K562 (cell line): ENCODE results near the gene HKDC1. TPM values are rescaled to one million over a fixed set of nuclear protein-coding genes. Genes with fewer than 3 reads are reported as not detected.

Experiments
- CHD1 ChIP-seq: fragments of 200-600 bp; sonication (generic); IDR thresholded peaks from one replicate; pipeline ENCODE4 v1.6.1; 2012; ENCODE audit warnings: mild to moderate bottlenecking, moderate library complexity, low read length, inconsistent platforms
- CREB1 ChIP-seq, 2 experiments: sonication (generic) in 1 of 2; formaldehyde crosslinking in 1 of 2; IDR thresholded peaks; 2 replicates each; pipeline versions ENCODE4 v1.6.1 to v1.8.0; 2012 to 2022; ENCODE audit warnings: inconsistent platforms in 1 of 2, mild to moderate bottlenecking in 1 of 2, missing genetic modification reagents in 1 of 2, moderate library complexity in 1 of 2
- E2F6 ChIP-seq, 2 experiments: IDR thresholded peaks; 2 replicates each; pipeline ENCODE4 v1.6.1; 2011; ENCODE audit warnings: borderline replicate concordance in 1 of 2, control low read depth in 1 of 2, low read depth in 1 of 2, low read length in 1 of 2, mild to moderate bottlenecking in 1 of 2, mixed read lengths in 1 of 2, moderate library complexity in 1 of 2; ENCODE audit not compliant: insufficient read depth in 1 of 2, insufficient read length in 1 of 2, poor library complexity in 1 of 2, severe bottlenecking in 1 of 2; ENCODE audit errors: extremely low read depth in 1 of 2
- GTF3C2 ChIP-seq: IDR thresholded peaks from 3 replicates; pipeline ENCODE4 v1.6.1; 2011; ENCODE audit warnings: borderline replicate concordance, mild to moderate bottlenecking, moderate library complexity; ENCODE audit not compliant: insufficient read length; ENCODE audit errors: extremely low read depth
- HDAC8 ChIP-seq: fragments of 450-650 bp; IDR thresholded peaks from 2 replicates; pipeline ENCODE4 v1.6.1; 2016; ENCODE audit warnings: mild to moderate bottlenecking, missing genetic modification characterization, moderate library complexity, missing compliant biosample characterization
- HDGF ChIP-seq: fragments of 450-650 bp; IDR thresholded peaks from 2 replicates; pipeline ENCODE4 v1.6.1; 2016
- HNRNPK ChIP-seq: fragments of 200-400 bp; formaldehyde crosslinking; IDR thresholded peaks from one replicate; pipeline ENCODE4 v1.6.1; 2018; ENCODE audit warnings: mild to moderate bottlenecking, low read depth, low read length; ENCODE audit not compliant: poor library complexity, severe bottlenecking
- NBN ChIP-seq: fragments of 450-650 bp; IDR thresholded peaks from 2 replicates; pipeline ENCODE4 v1.6.1; 2016; ENCODE audit warnings: low read depth, mild to moderate bottlenecking
- NR2C2 ChIP-seq, 2 experiments: fragments of 200-800 bp in 1 of 2; sonication (Bioruptor generic) in 1 of 2; sonication (generic) in 1 of 2; formaldehyde crosslinking in 1 of 2; IDR thresholded peaks; 2 replicates each; pipeline versions ENCODE4 v1.6.1 to v1.8.0; 2016 to 2022; ENCODE audit warnings: mild to moderate bottlenecking in 1 of 2, missing compliant biosample characterization in 1 of 2, missing genetic modification characterization in 1 of 2, missing genetic modification reagents in 1 of 2
- RBM14 ChIP-seq: fragments of 200-400 bp; formaldehyde crosslinking; IDR thresholded peaks from 2 replicates; pipeline ENCODE4 v1.6.1; 2018; ENCODE audit warnings: low read depth, mild to moderate bottlenecking, low read length, moderate library complexity, borderline replicate concordance; ENCODE audit not compliant: insufficient read depth
- RBM25 ChIP-seq: fragments of 200-400 bp; formaldehyde crosslinking; IDR thresholded peaks from 2 replicates; pipeline ENCODE4 v1.6.1; 2018; ENCODE audit warnings: low read length, low read depth, moderate library complexity; ENCODE audit not compliant: severe bottlenecking
- RCOR1 ChIP-seq, 2 experiments: IDR thresholded peaks; 2 replicates each; pipeline ENCODE4 v1.6.1; 2012; ENCODE audit warnings: low read depth in 2 of 2, low read length in 2 of 2, borderline replicate concordance in 1 of 2, improper control_type of control experiment in 1 of 2
- SIX5 ChIP-seq, 2 experiments: IDR thresholded peaks; 2 replicates each; pipeline ENCODE4 v1.6.1; 2011; ENCODE audit warnings: low read length in 2 of 2, borderline replicate concordance in 1 of 2, low read depth in 1 of 2, mild to moderate bottlenecking in 1 of 2, moderate library complexity in 1 of 2; ENCODE audit not compliant: insufficient read depth in 1 of 2
- SP1 ChIP-seq: sonication (generic); formaldehyde crosslinking; IDR thresholded peaks from 2 replicates; pipeline ENCODE4 v1.8.1; 2022; ENCODE audit warnings: mild to moderate bottlenecking, missing genetic modification reagents
- SRF ChIP-seq, 2 experiments: fragments of 250-450, 450-650 bp in 1 of 2; sonication (Bioruptor Pico) in 1 of 2; sonication (generic) in 1 of 2; formaldehyde crosslinking; IDR thresholded peaks; 2 replicates each; pipeline versions ENCODE4 v1.5.0 to v1.5.1; 2020 to 2022; ENCODE audit warnings: mild to moderate bottlenecking in 1 of 2, missing genetic modification reagents in 1 of 2
- TEAD2 ChIP-seq: fragments of 450-650 bp; IDR thresholded peaks from 2 replicates; pipeline ENCODE4 v1.6.1; 2016; ENCODE audit warnings: missing genetic modification characterization, control low read depth, missing compliant biosample characterization
- THAP12 ChIP-seq: fragments of 250-450 bp; sonication (Bioruptor Pico); IDR thresholded peaks from 2 replicates; pipeline ENCODE4 v1.9.0; 2021; ENCODE audit warnings: mild to moderate bottlenecking, inconsistent platforms
- ZNF121 ChIP-seq: sonication (generic); formaldehyde crosslinking; conservative IDR thresholded peaks from 2 replicates; pipeline ENCODE4 v1.8.0; 2022; ENCODE audit warnings: missing genetic modification reagents
- ZNF239 ChIP-seq: fragments of 250-450 bp; sonication (Bioruptor Pico); IDR thresholded peaks from 2 replicates; pipeline ENCODE4 v1.4.0; 2020; ENCODE audit warnings: mild to moderate bottlenecking
- ZNF583 ChIP-seq: fragments of 250-450 bp; sonication (Bioruptor Pico); IDR thresholded peaks from 2 replicates; pipeline ENCODE4 v1.4.0; 2020
- ZZZ3 ChIP-seq: fragments of 450-650 bp; IDR thresholded peaks from 2 replicates; pipeline ENCODE4 v1.6.1; 2016; ENCODE audit warnings: antibody characterized with exemption, mild to moderate bottlenecking, moderate library complexity
- polyA plus RNA-seq, 8 experiments: library from polyadenylated mRNA; depleted of rRNA in 4 of 8; stranded (reverse) in 5 of 8; unstranded in 3 of 8; fragments of >200 nt; fragmentation: Nextera tagmentation in 2 of 8; fragmentation: Illumina TruSeq in 1 of 8; extraction: Ambion mirVana in 2 of 8; extraction: Trizol in 1 of 8; gene quantifications; 2 replicates each; pipeline versions ENCODE4 v1.2.1 to v1.2.3, GENCODE V29; 2011 to 2014; ENCODE audit warnings: inconsistent platforms in 1 of 8, missing spikeins in 1 of 8
- total RNA-seq, 7 experiments: library from RNA; depleted of rRNA in 6 of 7; stranded (reverse); fragments of >200 nt in 6 of 7; fragmentation: Illumina TruSeq in 2 of 7; extraction: Trizol in 2 of 7; gene quantifications; 2 replicates each; pipeline versions ENCODE4 v1.2.1 to v1.2.3, GENCODE V29; 2011 to 2021; ENCODE audit warnings: low replicate concordance in 1 of 7

HKDC1 gene
- total and polyA plus RNA-seq, 9 of the 15 experiments (the other 6 are each of a cell fraction or from before 2014, with no cell fraction given) = 0.04 to 0.22 (median 0.11) TPM; not detected in 5

GRCh38 chr10:69216577-69217118 lies 3.5 kb upstream of the HKDC1 start (continued):
- no peak for TF ChIP-seq TEAD2
- TF ChIP-seq NBN = no peak
- TF ChIP-seq RBM14 = no peak
- TF ChIP-seq CREB1 (IDR thresholded peaks at IDR 0.05) = no peak
- no peak for TF ChIP-seq CREB1 (CRISPR knock-in tag; IDR thresholded peaks at IDR 0.05)
- TF ChIP-seq NR2C2 (CRISPR knock-in tag; IDR thresholded peaks at IDR 0.05) = no peak
- TF ChIP-seq NR2C2 (tag; IDR thresholded peaks at IDR 0.05) = 0 out of 2 replicates have a peak, but pooled peaks have one; percentile 1
- no peak for TF ChIP-seq E2F6 (IDR thresholded peaks at IDR 0.05; ENCODE audit: borderline replicate concordance in 1 of 2, extremely low read depth in 1 of 2, insufficient read depth in 1 of 2, insufficient read length in 1 of 2, low read depth in 1 of 2, low read length in 1 of 2, poor library complexity in 1 of 2, severe bottlenecking in 1 of 2)
- peak; percentile 18 for TF ChIP-seq RBM25
- no peak for TF ChIP-seq SIX5 (IDR thresholded peaks at IDR 0.05; ENCODE audit: borderline replicate concordance in 1 of 2, insufficient read depth in 1 of 2, low read depth in 1 of 2, low read length in 2 of 2)
- no peak for TF ChIP-seq RCOR1 (IDR thresholded peaks at IDR 0.05; ENCODE audit: borderline replicate concordance in 1 of 2, low read depth in 2 of 2, low read length in 2 of 2)
- no peak for TF ChIP-seq CHD1
- TF ChIP-seq HNRNPK = no peak
- TF ChIP-seq ZZZ3 = no peak
- TF ChIP-seq SRF (CRISPR knock-in tag; IDR thresholded peaks at IDR 0.05) = 0 out of 4 replicates have a peak, but pooled peaks of 1 of the 2 experiments have one; percentile 27
- no peak for TF ChIP-seq ZNF239 (CRISPR knock-in tag)
- TF ChIP-seq HDAC8 (tag) = no peak
- TF ChIP-seq SP1 (CRISPR knock-in tag) = no peak
- no peak for TF ChIP-seq HDGF
- no peak for TF ChIP-seq THAP12
- TF ChIP-seq ZNF583 = no peak
- TF ChIP-seq ZNF121 = no peak
- TF ChIP-seq GTF3C2 = no peak
